NOMO-1 (cell line): Measurements from ENCODE around the gene SLC16A10.
A peak's percentile ranks its signal among the peaks of the same experiment; 100 is the strongest.
"Not testable (repeated sequence)": the region's sequence is repeated elsewhere in the genome, so short reads cannot be mapped to it uniquely, and the experiment has no call there.

Experiments
- DNase-seq, 2 experiments: peaks; one replicate each; lab custom pipeline; 2025; ENCODE audit not compliant: unreplicated experiment in 2 of 2; lab: John Stamatoyannopoulos, UW

Gene SLC16A10

GRCh38 chr6:111129013-111129412, 41.7 kb downstream of the SLC16A10 start:
- no peak for DNase-seq

- DNase-seq, result not testable (repeated sequence)
These were observed 43.7 kb downstream of the SLC16A10 start for GRCh38 chr6:111131018-111131417.

GRCh38 chr6:111132669-111133068, 45.4 kb downstream of the SLC16A10 start:
- peak in 1 of 2 experiments; percentile 2 for DNase-seq

- not testable (repeated sequence) for DNase-seq
These were observed 47.0 kb downstream of the SLC16A10 start for GRCh38 chr6:111134236-111134869.

- DNase-seq, result not testable (repeated sequence)
These were observed 50.3 kb downstream of the SLC16A10 start for GRCh38 chr6:111137489-111138093.

- DNase-seq, result no peak
These were observed 60.1 kb downstream of the SLC16A10 start for GRCh38 chr6:111147440-111147839.

- DNase-seq, result no peak
These were observed 60.8 kb downstream of the SLC16A10 start for GRCh38 chr6:111148110-111148509.

- no peak for DNase-seq
These were observed 63.3 kb downstream of the SLC16A10 start for GRCh38 chr6:111150577-111150976.

GRCh38 chr6:111154981-111155380, 67.7 kb downstream of the SLC16A10 start:
- DNase-seq, result no peak

GRCh38 chr6:111157412-111157811, 70.1 kb downstream of the SLC16A10 start:
- no peak for DNase-seq

- DNase-seq, result no peak
These were observed 72.3 kb downstream of the SLC16A10 start for GRCh38 chr6:111159633-111160032.

- no peak for DNase-seq
These were observed 74.3 kb downstream of the SLC16A10 start for GRCh38 chr6:111161650-111162049.

GRCh38 chr6:111162504-111162903, 75.2 kb downstream of the SLC16A10 start:
- DNase-seq, result no peak

- DNase-seq, result no peak
These were observed 84.5 kb downstream of the SLC16A10 start for GRCh38 chr6:111171577-111172400.

- DNase-seq, result no peak
These were observed 85.3 kb downstream of the SLC16A10 start for GRCh38 chr6:111172563-111172962.

GRCh38 chr6:111173341-111173740, 86.0 kb downstream of the SLC16A10 start:
- DNase-seq, result no peak

- no peak for DNase-seq
These were observed 86.6 kb downstream of the SLC16A10 start for GRCh38 chr6:111173946-111174345.

- DNase-seq, result no peak
These were observed 87.8 kb downstream of the SLC16A10 start for GRCh38 chr6:111175109-111175508.

GRCh38 chr6:111176038-111176759, 88.9 kb downstream of the SLC16A10 start:
- no peak for DNase-seq

GRCh38 chr6:111176760-111177099, 89.4 kb downstream of the SLC16A10 start:
- DNase-seq, result no peak

GRCh38 chr6:111177131-111177530, 89.8 kb downstream of the SLC16A10 start:
- DNase-seq, result no peak
